Hepatocyte (in vitro differentiated cells): ENCODE measurements around the gene TGM2. TPM values are rescaled to one million over a fixed set of nuclear protein-coding genes. Genes with fewer than 3 reads are reported as not detected.

Source experiments
- DNase-seq: peaks from one replicate; pipeline ENCODE4 v3.0.0-alpha.2; 2016; ENCODE audit warnings: low spot score
- H2AFZ ChIP-seq: fragments of 200-600 bp; sonication (generic); 2 replicates; pipeline ENCODE4 v1.6.0; 2016; ENCODE audit warnings: antibody characterized with exemption, mild to moderate bottlenecking
- H3K27ac ChIP-seq: fragments of 200-600 bp; sonication (generic); 2 replicates; pipeline ENCODE4 v1.5.1; 2016; ENCODE audit warnings: mild to moderate bottlenecking
- H3K27me3 ChIP-seq: fragments of 200-600 bp; sonication (generic); 2 replicates; pipeline ENCODE4 v1.6.1; 2016
- H3K36me3 ChIP-seq: fragments of 200-600 bp; sonication (generic); replicated peaks from 2 replicates; pipeline ENCODE4 v1.5.1; 2016; ENCODE audit warnings: low read depth; ENCODE audit not compliant: insufficient read depth
- H3K4me1 ChIP-seq: fragments of 200-600 bp; sonication (generic); 2 replicates; pipeline ENCODE4 v1.5.1; 2016; ENCODE audit warnings: mild to moderate bottlenecking, moderate library complexity; ENCODE audit not compliant: insufficient read depth
- H3K4me2 ChIP-seq: fragments of 200-600 bp; sonication (generic); 2 replicates; pipeline ENCODE4 v1.6.0; 2016
- H3K4me3 ChIP-seq: fragments of 200-600 bp; sonication (generic); 2 replicates; pipeline ENCODE4 v1.5.1; 2016; ENCODE audit warnings: mild to moderate bottlenecking
- H3K79me2 ChIP-seq: fragments of 200-600 bp; sonication (generic); 2 replicates; pipeline ENCODE4 v1.6.0; 2017; ENCODE audit warnings: mild to moderate bottlenecking
- H3K9me2 ChIP-seq: fragments of 200-600 bp; sonication (generic); replicated peaks from 2 replicates; pipeline ENCODE4 v1.6.0; 2017; ENCODE audit warnings: mild to moderate bottlenecking; ENCODE audit not compliant: insufficient read depth
- H3K9me3 ChIP-seq: fragments of 200-600 bp; sonication (generic); 2 replicates; pipeline ENCODE4 v1.5.1; 2016; ENCODE audit warnings: low read depth, mild to moderate bottlenecking
- H4K20me1 ChIP-seq: fragments of 200-600 bp; sonication (generic); 2 replicates; pipeline ENCODE4 v1.6.0; 2016; ENCODE audit warnings: mild to moderate bottlenecking; ENCODE audit not compliant: insufficient read depth, poor library complexity, severe bottlenecking
- CTCF ChIP-seq: fragments of 200-600 bp; sonication (generic); IDR thresholded peaks from 2 replicates; pipeline ENCODE4 v1.5.1; 2016; ENCODE audit warnings: antibody characterized with exemption, mild to moderate bottlenecking; ENCODE audit not compliant: poor library complexity
- EZH2 ChIP-seq: fragments of 200-600 bp; sonication (generic); IDR thresholded peaks from 2 replicates; pipeline ENCODE4 v1.6.1; 2016; ENCODE audit warnings: antibody characterized with exemption, mild to moderate bottlenecking, borderline replicate concordance
- EZH2phosphoT487 ChIP-seq: fragments of 200-600 bp; sonication (generic); IDR thresholded peaks from one replicate; pipeline ENCODE4 v1.6.1; 2018; ENCODE audit warnings: antibody characterized with exemption, mild to moderate bottlenecking, low read depth, moderate library complexity; ENCODE audit not compliant: unreplicated experiment, severe bottlenecking
- WGBS: methylation state at CpG from one replicate; pipeline ENCODE4 v1.1.6; 2016; ENCODE audit warnings: low lambda C conversion rate; ENCODE audit errors: missing lambda C conversion rate; 5-methylcytosine and 5-hydroxymethylcytosine counted together
- polyA plus RNA-seq: library from polyadenylated mRNA; unstranded; fragments of >200 nt; fragmentation: Nextera tagmentation; extraction: Ambion mirVana; gene quantifications from 2 replicates; pipeline ENCODE4 v1.2.1, GENCODE V29; 2016
- total RNA-seq: library from RNA; depleted of rRNA; stranded (reverse); fragments of >200 nt; gene quantifications from 2 replicates; pipeline ENCODE4 v1.2.3, GENCODE V29; 2014

The TGM2 gene
- total and polyA plus RNA-seq, 2 experiments from 2014 or later: 85.8 to 133 TPM

DNA sequence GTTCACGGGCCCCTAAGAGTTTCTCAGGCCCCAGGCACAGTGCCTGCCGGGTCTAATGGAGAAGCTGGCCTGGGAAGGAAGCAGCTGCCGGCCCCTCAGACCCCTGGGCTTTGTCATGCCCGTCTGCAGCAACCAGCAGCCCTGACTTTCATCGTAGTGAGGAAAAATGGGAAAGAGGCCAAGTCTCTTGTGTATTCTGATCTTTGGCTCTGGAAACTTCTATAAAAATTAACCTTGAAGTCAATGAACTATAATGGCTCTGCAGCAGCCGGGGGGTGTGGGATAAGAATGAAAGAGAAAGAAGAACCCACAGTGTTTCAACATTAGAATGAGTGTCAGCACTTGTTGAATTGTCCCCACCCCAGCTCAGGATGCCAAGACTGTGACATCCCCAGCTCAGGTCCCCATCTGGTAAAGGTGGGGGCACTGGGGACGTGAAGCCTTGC lies 12.9 kb downstream of the TGM2 start:
- peak; percentile 79 for DNase-seq
- no peaks in the 10 kb centered on the region for H3K36me3 ChIP-seq
- H3K4me2 ChIP-seq: peak overlapping the region; percentile 36
- H3K9me2 ChIP-seq: no peaks in the 10 kb centered on the region
- no peaks in the 10 kb centered on the region for H3K27me3 ChIP-seq
- H3K9me3 ChIP-seq: no peaks in the 10 kb centered on the region
- TF ChIP-seq EZH2phosphoT487 (no peak), EZH2 (no peak), CTCF (no peak)
- peaks cover 17% of the 10 kb centered on the region for H3K4me1 ChIP-seq
- H4K20me1 ChIP-seq: no peaks in the 10 kb centered on the region
- H2AFZ ChIP-seq: no peak overlapping the region
- H3K4me3 ChIP-seq: no peak overlapping the region
- WGBS: 34% methylated on average over 7 of the region's 7 CpGs
- H3K27ac ChIP-seq: peak overlapping the region; percentile 79
- no peaks in the 10 kb centered on the region for H3K79me2 ChIP-seq

DNA sequence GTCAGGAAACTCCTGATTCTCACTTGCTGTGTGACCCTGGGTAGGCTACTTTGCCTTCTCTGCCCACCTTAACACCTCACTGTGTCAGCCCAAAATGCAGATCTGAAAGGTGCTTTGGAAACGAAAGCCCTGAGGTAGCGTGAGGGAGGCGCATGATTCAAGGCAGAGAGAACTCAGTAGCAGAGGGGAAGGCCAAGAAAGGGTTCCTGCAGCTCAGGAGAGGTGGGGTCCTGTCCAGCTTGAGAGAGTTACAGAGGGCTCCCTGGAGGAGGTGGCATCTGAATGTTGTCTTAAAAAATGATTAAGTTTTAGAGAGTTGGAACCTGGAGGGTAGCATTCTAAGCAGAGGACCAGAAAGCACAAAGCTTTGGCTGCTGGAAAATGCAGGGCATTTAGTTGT lies 13.6 kb downstream of the TGM2 start:
- no peak for DNase-seq
- Histone ChIP-seq H3K4me1 (peaks cover 16% of the 10 kb centered on the region), H3K4me3 (no peak overlapping the region), H2AFZ (no peak overlapping the region), H3K79me2 (no peaks in the 10 kb centered on the region), H3K27me3 (no peaks in the 10 kb centered on the region), H3K4me2 (no peak overlapping the region), H3K9me2 (no peaks in the 10 kb centered on the region), H3K36me3 (no peaks in the 10 kb centered on the region), H4K20me1 (no peaks in the 10 kb centered on the region), H3K9me3 (no peaks in the 10 kb centered on the region), H3K27ac (peak overlapping the region; percentile 79)
- no peak for TF ChIP-seq EZH2
- no peak for TF ChIP-seq EZH2phosphoT487
- no peak for TF ChIP-seq CTCF
- 94% methylated on average over 3 of the region's 3 CpGs for WGBS

GRCh38 chr20:38150335-38151170 lies 14.5 kb downstream of the TGM2 start:
- TF ChIP-seq EZH2 (no peak), CTCF (no peak), EZH2phosphoT487 (no peak)
- no peaks in the 10 kb centered on the region for H3K79me2 ChIP-seq
- no peaks in the 10 kb centered on the region for H3K27me3 ChIP-seq
- H3K4me1 ChIP-seq: peaks cover 16% of the 10 kb centered on the region
- H4K20me1 ChIP-seq: no peaks in the 10 kb centered on the region
- DNase-seq: no peak
- no peaks in the 10 kb centered on the region for H3K36me3 ChIP-seq
- no peak overlapping the region for H3K27ac ChIP-seq
- H3K9me2 ChIP-seq: no peaks in the 10 kb centered on the region
- no peak overlapping the region for H2AFZ ChIP-seq
- no peaks in the 10 kb centered on the region for H3K9me3 ChIP-seq
- 91% methylated on average over 8 of the region's 8 CpGs for WGBS
- no peak overlapping the region for H3K4me3 ChIP-seq
- no peak overlapping the region for H3K4me2 ChIP-seq
